ENCODE data around the gene AIF1L. TPM values are rescaled to one million over a fixed set of nuclear protein-coding genes. Genes with fewer than 3 reads are reported as not detected.

AIF1L gene
- total and polyA plus RNA-seq, 4 donors: 0.61 to 1.8 (median 1.2) TPM

DNA sequence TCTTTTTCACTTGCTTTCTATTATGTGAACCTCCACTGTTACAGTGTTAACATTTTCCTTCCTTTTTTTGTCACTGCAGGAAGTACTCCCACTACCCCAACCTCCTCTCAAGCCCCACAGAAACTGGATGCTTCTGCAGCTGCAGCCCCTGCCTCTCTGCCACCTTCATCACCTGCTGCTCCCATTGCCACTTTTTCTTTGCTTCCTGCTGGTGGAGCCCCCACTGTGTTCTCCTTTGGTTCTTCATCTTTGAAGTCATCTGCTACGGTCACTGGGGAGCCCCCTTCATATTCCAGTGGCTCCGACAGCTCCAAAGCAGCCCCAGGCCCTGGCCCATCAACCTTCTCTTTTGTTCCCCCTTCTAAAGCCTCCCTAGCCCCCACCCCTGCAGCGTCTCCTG lies 47.9 kb downstream of the AIF1L start:
- WGBS: 94% methylated on average over 3 of the region's 3 CpGs
- Histone ChIP-seq H3K36me3 (ENCODE audit: control insufficient read depth in 4 of 4, insufficient read depth in 3 of 4, low read depth in 1 of 4, low read length in 3 of 4) (peaks cover 16 to 92% (median 88%) of the 10 kb centered on the region in 4 donors), H3K4me1 (ENCODE audit: control insufficient read depth in 4 of 4, insufficient read depth in 4 of 4, low read length in 3 of 4) (no peaks in the 10 kb centered on the region), H3K9me3 (ENCODE audit: control insufficient read depth in 4 of 4, low read length in 3 of 4) (no peaks in the 10 kb centered on the region), H3K27ac (ENCODE audit: low read depth in 1 of 2, low read length in 2 of 2) (no peak overlapping the region), H3K9ac (ENCODE audit: low read depth in 1 of 2, low read length in 2 of 2) (no peak overlapping the region), H3K4me3 (ENCODE audit: low read depth in 1 of 3, low read length in 3 of 3) (no peak overlapping the region), H3K27me3 (ENCODE audit: control insufficient read depth in 4 of 4, insufficient read depth in 4 of 4, low read length in 3 of 4) (no peaks in the 10 kb centered on the region)
- DNase-seq (ENCODE audit: low spot score): no peak
- TF ChIP-seq, protein P1, sequence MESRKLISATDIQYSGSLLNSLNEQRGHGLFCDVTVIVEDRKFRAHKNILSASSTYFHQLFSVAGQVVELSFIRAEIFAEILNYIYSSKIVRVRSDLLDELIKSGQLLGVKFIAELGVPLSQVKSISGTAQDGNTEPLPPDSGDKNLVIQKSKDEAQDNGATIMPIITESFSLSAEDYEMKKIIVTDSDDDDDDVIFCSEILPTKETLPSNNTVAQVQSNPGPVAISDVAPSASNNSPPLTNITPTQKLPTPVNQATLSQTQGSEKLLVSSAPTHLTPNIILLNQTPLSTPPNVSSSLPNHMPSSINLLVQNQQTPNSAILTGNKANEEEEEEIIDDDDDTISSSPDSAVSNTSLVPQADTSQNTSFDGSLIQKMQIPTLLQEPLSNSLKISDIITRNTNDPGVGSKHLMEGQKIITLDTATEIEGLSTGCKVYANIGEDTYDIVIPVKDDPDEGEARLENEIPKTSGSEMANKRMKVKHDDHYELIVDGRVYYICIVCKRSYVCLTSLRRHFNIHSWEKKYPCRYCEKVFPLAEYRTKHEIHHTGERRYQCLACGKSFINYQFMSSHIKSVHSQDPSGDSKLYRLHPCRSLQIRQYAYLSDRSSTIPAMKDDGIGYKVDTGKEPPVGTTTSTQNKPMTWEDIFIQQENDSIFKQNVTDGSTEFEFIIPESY (IDR thresholded peaks at IDR 0.05): no peak
- TF ChIP-seq RAD21 (IDR thresholded peaks at IDR 0.05): no peak
- no peak for TF ChIP-seq NR2F2 (IDR thresholded peaks at IDR 0.05)
- no peak for TF ChIP-seq JUND (IDR thresholded peaks at IDR 0.05)
- TF ChIP-seq EGR1 (IDR thresholded peaks at IDR 0.05; ENCODE audit: low read depth in 2 of 2): no peak
- TF ChIP-seq FOXA2 (IDR thresholded peaks at IDR 0.05): no peak
- no peak for TF ChIP-seq HNF4G (IDR thresholded peaks at IDR 0.05)
- TF ChIP-seq, protein P2, sequence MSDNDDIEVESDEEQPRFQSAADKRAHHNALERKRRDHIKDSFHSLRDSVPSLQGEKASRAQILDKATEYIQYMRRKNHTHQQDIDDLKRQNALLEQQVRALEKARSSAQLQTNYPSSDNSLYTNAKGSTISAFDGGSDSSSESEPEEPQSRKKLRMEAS (IDR thresholded peaks at IDR 0.05): no peak
- no peak for TF ChIP-seq HNF4A (conservative IDR thresholded peaks at IDR 0.05)
- no peak for TF ChIP-seq YY1 (IDR thresholded peaks at IDR 0.05)

DNA sequence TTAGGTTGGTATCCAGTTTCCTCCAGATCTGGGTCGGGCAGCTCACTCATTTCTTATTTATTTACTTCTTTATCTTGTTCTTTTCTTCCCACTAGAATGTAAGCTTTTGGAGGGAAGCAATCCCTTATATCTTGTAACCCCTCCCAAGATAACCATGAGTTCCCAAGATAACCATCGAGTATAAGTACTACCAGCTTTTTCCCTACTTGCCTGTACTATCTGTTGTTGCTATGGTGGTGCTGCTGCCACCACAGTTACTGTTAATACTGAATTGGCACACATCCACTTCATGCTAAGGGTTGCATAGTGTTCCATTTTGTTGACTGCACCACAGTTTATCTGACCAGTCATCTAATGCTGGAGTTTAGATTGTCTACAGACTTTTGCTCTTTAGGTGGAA lies 48.9 kb downstream of the AIF1L start:
- Histone ChIP-seq H3K27me3 (ENCODE audit: control insufficient read depth in 4 of 4, insufficient read depth in 4 of 4, low read length in 3 of 4) (no peaks in the 10 kb centered on the region), H3K27ac (ENCODE audit: low read depth in 1 of 2, low read length in 2 of 2) (no peak overlapping the region), H3K4me3 (ENCODE audit: low read depth in 1 of 3, low read length in 3 of 3) (no peak overlapping the region), H3K9me3 (ENCODE audit: control insufficient read depth in 4 of 4, low read length in 3 of 4) (no peaks in the 10 kb centered on the region), H3K4me1 (ENCODE audit: control insufficient read depth in 4 of 4, insufficient read depth in 4 of 4, low read length in 3 of 4) (no peaks in the 10 kb centered on the region), H3K36me3 (ENCODE audit: control insufficient read depth in 4 of 4, insufficient read depth in 3 of 4, low read depth in 1 of 4, low read length in 3 of 4) (peaks cover 14 to 92% (median 87%) of the 10 kb centered on the region in 4 donors), H3K9ac (ENCODE audit: low read depth in 1 of 2, low read length in 2 of 2) (no peak overlapping the region)
- TF ChIP-seq, protein P2 (IDR thresholded peaks at IDR 0.05): no peak
- TF ChIP-seq HNF4G (IDR thresholded peaks at IDR 0.05) (no peak), TAF1 (conservative IDR thresholded peaks at IDR 0.05) (no peak), JUND (IDR thresholded peaks at IDR 0.05) (no peak), HNF4A (conservative IDR thresholded peaks at IDR 0.05) (no peak), FOXA2 (IDR thresholded peaks at IDR 0.05) (no peak), FOXA1 (IDR thresholded peaks at IDR 0.05) (no peak), NR2F2 (IDR thresholded peaks at IDR 0.05) (no peak), EGR1 (IDR thresholded peaks at IDR 0.05; ENCODE audit: low read depth in 2 of 2) (no peak), SP1 (IDR thresholded peaks at IDR 0.05) (no peak)
- TF ChIP-seq, protein P1 (IDR thresholded peaks at IDR 0.05): no peak
- TF ChIP-seq, protein P3, sequence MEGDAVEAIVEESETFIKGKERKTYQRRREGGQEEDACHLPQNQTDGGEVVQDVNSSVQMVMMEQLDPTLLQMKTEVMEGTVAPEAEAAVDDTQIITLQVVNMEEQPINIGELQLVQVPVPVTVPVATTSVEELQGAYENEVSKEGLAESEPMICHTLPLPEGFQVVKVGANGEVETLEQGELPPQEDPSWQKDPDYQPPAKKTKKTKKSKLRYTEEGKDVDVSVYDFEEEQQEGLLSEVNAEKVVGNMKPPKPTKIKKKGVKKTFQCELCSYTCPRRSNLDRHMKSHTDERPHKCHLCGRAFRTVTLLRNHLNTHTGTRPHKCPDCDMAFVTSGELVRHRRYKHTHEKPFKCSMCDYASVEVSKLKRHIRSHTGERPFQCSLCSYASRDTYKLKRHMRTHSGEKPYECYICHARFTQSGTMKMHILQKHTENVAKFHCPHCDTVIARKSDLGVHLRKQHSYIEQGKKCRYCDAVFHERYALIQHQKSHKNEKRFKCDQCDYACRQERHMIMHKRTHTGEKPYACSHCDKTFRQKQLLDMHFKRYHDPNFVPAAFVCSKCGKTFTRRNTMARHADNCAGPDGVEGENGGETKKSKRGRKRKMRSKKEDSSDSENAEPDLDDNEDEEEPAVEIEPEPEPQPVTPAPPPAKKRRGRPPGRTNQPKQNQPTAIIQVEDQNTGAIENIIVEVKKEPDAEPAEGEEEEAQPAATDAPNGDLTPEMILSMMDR (IDR thresholded peaks at IDR 0.05; ENCODE audit: low read depth, low read length, missing input control): no peak
- WGBS: 91% methylated on average over 2 of the region's 2 CpGs
- DNase-seq (ENCODE audit: low spot score): no peak
